Chondrocyte (in vitro differentiated cells): Measurements from ENCODE around the gene NELL2. TPM values are rescaled to one million over a fixed set of nuclear protein-coding genes. Genes with fewer than 3 reads are reported as not detected.

Experiments used
- DNase-seq: peaks from one replicate; pipeline ENCODE4 v3.0.0; 2021; ENCODE audit warnings: mixed read lengths, low spot score
- H3K27ac Mint-ChIP-seq: one replicate; pipeline ENCODE4 v1.8.0; 2021; ENCODE audit warnings: mild to moderate bottlenecking, moderate library complexity, mixed read lengths; ENCODE audit not compliant: unreplicated experiment
- H3K27me3 Mint-ChIP-seq: 2 replicates; pipeline ENCODE4 v1.8.0; 2021; ENCODE audit warnings: low read depth, mixed read lengths
- H3K36me3 Mint-ChIP-seq: 2 replicates; pipeline ENCODE4 v1.8.0; 2021; ENCODE audit warnings: low read depth, mixed read lengths
- H3K4me1 Mint-ChIP-seq: 2 replicates; pipeline ENCODE4 v1.8.0; 2021; ENCODE audit warnings: low read depth, mild to moderate bottlenecking, mixed read lengths
- H3K4me3 Mint-ChIP-seq: one replicate; pipeline ENCODE4 v1.8.0; 2021; ENCODE audit warnings: mild to moderate bottlenecking, moderate library complexity, mixed read lengths; ENCODE audit not compliant: unreplicated experiment
- H3K9me3 Mint-ChIP-seq: 2 replicates; pipeline ENCODE4 v1.8.0; 2021; ENCODE audit warnings: low read depth, mixed read lengths
- total RNA-seq: library from RNA; stranded (reverse); gene quantifications from 3 replicates; pipeline ENCODE4 v1.2.1, GENCODE V29; 2021
- TF ChIP-seq, protein P1 (sequence below): fragments of 200-600 bp; sonication (generic); IDR thresholded peaks from 2 replicates; pipeline ENCODE4 v1.5.0; 2021; ENCODE audit warnings: antibody characterized with exemption, mild to moderate bottlenecking, moderate library complexity

Gene NELL2
- total RNA-seq, 1 donor from 2014 or later: not detected

DNA sequence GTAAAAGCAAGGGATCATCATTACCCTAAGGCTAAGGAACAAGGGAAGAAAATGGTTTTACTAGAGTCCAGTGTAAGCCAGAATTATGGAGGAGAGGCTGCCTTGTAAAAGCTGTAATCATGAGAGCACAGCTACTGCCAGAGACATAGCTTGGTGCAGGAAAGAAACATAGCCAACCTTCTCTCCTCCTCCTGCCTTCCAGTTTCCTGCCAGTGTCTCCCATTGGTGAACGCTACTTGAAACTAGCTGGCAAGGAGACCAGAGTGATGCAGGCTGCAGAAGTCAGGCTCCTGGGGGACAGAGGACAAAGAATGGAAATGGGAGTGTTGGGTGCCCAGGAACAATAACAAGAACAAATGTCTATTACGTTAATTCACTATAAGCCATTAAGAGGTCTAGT, 158.5 kb downstream of the NELL2 start:
- H3K27ac Mint-ChIP-seq: no peak overlapping the region
- no peaks in the 10 kb centered on the region for H3K36me3 Mint-ChIP-seq
- no peak for DNase-seq
- no peak overlapping the region for H3K4me3 Mint-ChIP-seq
- H3K9me3 Mint-ChIP-seq: no peaks in the 10 kb centered on the region
- peaks cover 7% of the 10 kb centered on the region for H3K27me3 Mint-ChIP-seq
- no peaks in the 10 kb centered on the region for H3K4me1 Mint-ChIP-seq
- TF ChIP-seq, protein P1, sequence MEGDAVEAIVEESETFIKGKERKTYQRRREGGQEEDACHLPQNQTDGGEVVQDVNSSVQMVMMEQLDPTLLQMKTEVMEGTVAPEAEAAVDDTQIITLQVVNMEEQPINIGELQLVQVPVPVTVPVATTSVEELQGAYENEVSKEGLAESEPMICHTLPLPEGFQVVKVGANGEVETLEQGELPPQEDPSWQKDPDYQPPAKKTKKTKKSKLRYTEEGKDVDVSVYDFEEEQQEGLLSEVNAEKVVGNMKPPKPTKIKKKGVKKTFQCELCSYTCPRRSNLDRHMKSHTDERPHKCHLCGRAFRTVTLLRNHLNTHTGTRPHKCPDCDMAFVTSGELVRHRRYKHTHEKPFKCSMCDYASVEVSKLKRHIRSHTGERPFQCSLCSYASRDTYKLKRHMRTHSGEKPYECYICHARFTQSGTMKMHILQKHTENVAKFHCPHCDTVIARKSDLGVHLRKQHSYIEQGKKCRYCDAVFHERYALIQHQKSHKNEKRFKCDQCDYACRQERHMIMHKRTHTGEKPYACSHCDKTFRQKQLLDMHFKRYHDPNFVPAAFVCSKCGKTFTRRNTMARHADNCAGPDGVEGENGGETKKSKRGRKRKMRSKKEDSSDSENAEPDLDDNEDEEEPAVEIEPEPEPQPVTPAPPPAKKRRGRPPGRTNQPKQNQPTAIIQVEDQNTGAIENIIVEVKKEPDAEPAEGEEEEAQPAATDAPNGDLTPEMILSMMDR: no peak

DNA sequence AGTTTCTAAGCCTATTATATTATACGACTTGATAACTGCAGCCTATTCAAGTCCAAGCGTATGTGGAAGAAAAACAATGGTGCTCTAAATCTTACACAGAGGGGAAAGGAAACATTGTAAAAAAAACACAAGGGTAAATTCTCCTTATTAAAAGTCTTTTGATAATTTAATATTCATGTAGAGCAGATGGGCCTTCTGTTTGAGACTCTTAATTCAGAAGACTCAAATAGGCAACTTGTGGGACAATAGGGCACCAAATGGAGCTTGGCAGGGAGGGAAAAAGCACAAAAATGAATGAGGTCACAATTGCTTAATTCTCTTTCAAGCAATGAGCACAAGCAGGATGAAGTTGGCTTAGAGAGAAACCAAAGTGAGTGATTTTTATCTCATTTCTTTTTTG, 159.4 kb downstream of the NELL2 start:
- H3K36me3 Mint-ChIP-seq: no peaks in the 10 kb centered on the region
- no peaks in the 10 kb centered on the region for H3K4me1 Mint-ChIP-seq
- H3K9me3 Mint-ChIP-seq: no peaks in the 10 kb centered on the region
- no peak for DNase-seq
- no peak overlapping the region for H3K4me3 Mint-ChIP-seq
- H3K27me3 Mint-ChIP-seq: peaks cover 10% of the 10 kb centered on the region
- TF ChIP-seq, protein P1: no peak
- H3K27ac Mint-ChIP-seq: no peak overlapping the region

DNA sequence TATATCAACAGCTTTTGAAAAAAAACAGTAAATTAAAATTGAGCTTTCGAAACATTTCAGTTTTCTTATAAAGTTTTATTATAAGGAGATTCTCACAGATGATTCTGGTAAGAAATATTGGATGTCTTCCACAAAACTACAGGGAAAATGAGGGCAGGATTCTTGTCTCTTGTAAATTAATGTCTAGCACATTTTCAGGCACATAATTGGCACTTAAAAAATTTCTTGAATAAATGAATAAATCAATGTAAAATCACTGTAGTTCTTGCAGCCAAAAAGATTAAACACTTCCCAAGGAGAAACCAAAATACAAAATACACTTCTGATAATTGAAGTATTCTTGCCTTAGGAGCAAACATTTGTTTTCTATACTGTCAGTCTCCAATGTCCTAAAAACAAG, 164.4 kb downstream of the NELL2 start:
- Mint-ChIP-seq H3K27me3 (peaks cover 7% of the 10 kb centered on the region), H3K9me3 (no peaks in the 10 kb centered on the region), H3K36me3 (no peaks in the 10 kb centered on the region), H3K27ac (no peak overlapping the region), H3K4me3 (no peak overlapping the region), H3K4me1 (no peaks in the 10 kb centered on the region)
- TF ChIP-seq, protein P1: no peak
- DNase-seq: no peak

DNA sequence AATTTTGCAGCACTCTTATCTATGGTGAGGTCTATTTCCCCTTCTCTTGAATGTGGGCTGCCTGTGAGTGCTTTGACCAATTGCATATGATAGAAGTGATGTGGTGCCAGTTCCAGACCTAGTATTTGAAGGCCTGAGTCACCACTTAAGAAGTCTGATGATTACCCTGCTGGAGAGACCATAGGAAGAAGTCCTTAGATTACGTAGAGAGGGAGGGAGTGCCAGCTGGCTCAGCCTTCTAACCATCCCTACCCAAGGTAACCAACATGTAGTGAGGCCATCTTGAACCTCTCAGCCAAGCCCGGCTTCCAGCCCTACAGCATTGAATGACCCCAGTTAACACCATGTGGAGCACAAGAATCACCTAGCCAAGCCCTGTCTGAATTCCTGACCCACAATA, 166.9 kb downstream of the NELL2 start:
- Mint-ChIP-seq H3K9me3 (no peaks in the 10 kb centered on the region), H3K27me3 (peaks cover 5% of the 10 kb centered on the region), H3K4me3 (no peak overlapping the region), H3K4me1 (no peaks in the 10 kb centered on the region), H3K36me3 (no peaks in the 10 kb centered on the region), H3K27ac (no peak overlapping the region)
- DNase-seq: no peak
- TF ChIP-seq, protein P1: no peak

DNA sequence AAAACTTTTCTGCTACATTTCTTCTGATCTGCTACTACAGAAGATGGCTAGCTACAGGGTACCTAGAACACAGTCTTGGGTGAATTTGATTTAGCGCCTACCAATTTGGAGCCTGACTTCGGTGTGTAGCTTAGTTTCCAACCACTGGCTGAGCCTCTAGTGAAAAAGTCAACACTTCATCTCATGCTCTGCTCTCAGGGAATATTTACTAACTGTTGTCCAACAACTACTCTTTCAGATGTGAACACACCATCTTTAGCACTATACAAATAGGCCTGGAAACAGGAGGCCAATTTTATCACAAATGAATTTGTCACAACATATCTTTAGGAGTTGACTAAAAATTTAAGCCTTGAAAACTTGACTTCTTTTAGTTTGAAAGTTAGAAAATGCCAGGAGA, 167.9 kb downstream of the NELL2 start:
- TF ChIP-seq, protein P1: no peak
- H3K27ac Mint-ChIP-seq: no peak overlapping the region
- H3K4me1 Mint-ChIP-seq: no peaks in the 10 kb centered on the region
- H3K9me3 Mint-ChIP-seq: no peaks in the 10 kb centered on the region
- no peak overlapping the region for H3K4me3 Mint-ChIP-seq
- DNase-seq: no peak
- H3K27me3 Mint-ChIP-seq: peaks cover 5% of the 10 kb centered on the region
- H3K36me3 Mint-ChIP-seq: no peaks in the 10 kb centered on the region
